ENCODE results near the gene TFRC. TPM values are rescaled to one million over a fixed set of nuclear protein-coding genes. Genes with fewer than 3 reads are reported as not detected.
"Not testable (repeated sequence)": the region's sequence is repeated elsewhere in the genome, so short reads cannot be mapped to it uniquely, and the experiment has no call there.

TFRC gene
- 113 and 119 TPM in 2 replicates for polyA plus RNA-seq (2014; cell fraction: cytosol; rRNA removed)
- polyA plus RNA-seq (2014; cell fraction: nucleus; rRNA removed), result 107 and 138 TPM in 2 replicates

DNA sequence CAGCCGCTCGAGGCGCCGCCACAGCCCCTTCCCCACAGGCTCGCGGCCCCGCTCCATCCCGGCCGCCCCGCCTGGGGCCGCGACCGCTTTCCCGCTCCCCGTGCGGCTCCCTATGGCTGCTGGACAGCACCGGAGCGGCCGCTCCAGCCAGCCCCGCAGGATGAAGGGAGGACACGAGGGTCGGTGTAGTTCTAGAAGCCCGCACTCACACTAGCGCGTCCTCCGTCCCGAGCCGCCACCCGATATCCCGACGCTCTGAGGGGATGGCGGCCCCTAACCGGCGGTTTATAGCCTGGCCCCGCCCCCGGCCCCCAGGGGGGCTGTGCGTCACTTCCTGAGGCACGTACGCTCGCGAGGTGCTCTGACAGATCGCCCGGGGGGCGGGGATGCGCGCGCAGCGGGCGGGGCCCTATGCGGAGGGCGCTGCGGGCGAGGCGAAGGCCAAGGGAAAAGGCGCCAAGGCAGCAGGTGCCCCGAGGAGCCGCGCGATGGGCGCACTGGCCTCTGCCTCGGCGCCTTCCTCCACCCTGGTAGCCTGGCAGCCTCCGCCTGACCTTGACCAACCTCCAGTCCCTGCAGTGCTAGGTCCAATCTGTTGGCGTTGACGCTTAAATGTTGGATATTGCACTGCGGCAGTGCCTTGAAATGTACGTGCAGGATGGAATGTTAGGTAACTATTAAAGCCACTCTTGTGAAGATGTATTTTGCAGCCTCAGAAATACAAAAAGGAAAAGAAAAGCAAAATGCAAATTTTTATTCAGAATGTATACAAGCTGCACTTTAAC, at the start of gene TFRC:
TFRC (minus strand) TSS at position 257 of the 785 bp plus-strand sequence. CDS start 4,991 bp downstream, outside the sequence.
- DNase-seq (ENCODE audit: low spot score), result peak; percentile 97

DNA sequence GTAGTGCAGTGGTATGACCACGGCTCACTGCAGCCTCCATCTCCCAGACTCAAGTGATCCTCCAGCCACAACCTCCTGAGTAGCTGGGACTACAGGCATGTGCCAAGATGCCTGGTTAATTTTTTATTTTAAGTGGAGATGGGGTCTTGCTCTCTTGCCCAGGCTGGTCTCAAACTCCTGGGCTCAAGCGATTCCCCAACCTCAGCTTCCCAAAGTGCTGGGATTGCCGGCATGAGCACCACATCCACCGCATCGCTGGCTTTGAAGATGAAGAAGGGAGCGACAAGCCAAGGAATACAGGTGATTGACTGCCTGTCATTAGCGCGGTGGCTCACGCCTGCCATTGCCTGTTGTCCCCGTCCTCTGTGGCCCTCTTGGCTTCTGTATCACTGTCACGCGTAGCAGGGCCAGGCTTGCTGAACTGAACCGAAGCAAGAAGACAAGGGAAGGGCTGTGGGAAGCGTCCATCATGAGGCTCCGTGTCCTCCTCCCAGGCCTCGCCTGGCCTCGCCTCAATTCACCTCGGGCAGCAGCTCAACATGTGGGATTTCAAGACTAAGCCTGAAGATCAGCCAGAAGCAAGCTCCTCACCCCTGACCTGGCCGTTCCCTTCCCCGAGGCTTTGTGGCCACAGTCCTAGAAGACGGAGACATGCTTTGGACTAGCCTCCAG, 46.4 kb upstream of the TFRC start:
- no peak for DNase-seq (ENCODE audit: low spot score)

DNA sequence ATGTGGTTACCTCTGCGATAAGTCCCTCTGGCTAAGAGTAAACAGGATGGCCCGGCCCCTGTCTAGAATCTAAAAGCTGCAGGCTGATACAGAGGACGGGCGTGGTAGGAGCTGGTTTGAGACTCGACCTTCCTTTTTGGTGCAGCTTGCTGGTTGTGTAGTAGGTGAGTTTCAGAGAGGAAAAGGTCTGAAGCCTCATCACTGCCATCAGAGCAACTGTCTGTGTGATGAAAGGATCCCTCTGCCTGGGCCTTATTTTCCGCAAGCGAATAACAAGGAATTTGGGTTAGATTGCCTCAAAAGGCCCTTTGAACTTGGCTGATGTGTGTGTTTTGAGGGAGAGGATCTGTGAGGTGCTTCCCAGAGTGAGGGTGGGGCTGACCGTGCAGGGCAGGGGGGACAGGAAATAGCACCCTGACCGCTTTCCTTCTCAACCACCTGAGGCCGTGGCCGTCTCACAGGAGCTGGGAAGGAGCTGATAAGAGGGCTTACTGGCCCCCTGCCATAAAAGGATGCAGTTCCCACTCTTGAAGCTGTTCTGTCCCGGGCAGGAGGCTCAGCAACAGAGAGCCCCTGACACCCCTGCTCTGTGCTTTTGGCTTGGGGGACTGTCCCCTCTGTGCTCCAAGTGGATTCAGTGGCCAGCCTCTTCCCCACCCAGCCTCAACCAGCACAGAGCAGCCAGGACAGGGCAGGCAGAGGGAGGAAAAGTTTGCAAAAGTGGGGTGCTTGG, 45.6 kb upstream of the TFRC start:
- DNase-seq (ENCODE audit: low spot score), result no peak

DNA sequence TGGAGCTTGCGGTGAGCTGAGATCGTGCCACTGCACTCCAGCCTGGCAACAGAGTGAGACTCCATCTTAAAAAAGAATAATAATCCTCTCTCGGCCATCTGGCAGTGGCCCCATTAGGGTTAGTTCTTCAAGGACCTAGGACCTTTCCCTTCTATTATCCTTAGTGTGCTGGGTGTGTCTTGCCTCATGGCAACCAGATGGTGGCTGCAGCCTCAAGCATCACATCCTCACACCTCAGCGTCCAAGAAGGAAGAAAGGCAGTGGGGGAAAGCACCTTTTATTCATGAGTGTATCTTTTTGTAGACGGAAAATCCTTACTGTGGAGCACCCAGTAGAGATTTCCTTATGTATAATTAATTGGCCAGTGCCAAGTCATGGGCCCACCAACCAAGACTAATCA, 42.7 kb upstream of the TFRC start:
- DNase-seq (ENCODE audit: low spot score), result no peak

DNA sequence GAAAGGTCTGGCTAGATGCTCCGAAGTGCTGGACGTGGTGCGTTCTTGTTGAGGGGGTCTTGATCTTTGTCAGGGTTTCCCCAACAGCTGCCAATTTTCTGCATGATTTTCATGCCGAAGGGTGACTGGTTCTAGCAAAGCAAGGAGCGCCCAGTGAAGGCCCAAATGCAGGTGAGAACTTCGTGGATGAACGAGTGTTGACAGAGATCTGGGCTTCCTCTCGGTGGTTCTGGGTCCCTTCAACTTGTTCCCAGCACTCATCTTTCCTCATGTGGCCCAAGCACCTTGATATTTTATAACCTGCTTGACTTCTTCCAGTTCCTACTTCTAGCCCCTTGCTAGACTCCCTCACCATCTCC, 40.8 kb upstream of the TFRC start:
- no peak for DNase-seq (ENCODE audit: low spot score)

DNA sequence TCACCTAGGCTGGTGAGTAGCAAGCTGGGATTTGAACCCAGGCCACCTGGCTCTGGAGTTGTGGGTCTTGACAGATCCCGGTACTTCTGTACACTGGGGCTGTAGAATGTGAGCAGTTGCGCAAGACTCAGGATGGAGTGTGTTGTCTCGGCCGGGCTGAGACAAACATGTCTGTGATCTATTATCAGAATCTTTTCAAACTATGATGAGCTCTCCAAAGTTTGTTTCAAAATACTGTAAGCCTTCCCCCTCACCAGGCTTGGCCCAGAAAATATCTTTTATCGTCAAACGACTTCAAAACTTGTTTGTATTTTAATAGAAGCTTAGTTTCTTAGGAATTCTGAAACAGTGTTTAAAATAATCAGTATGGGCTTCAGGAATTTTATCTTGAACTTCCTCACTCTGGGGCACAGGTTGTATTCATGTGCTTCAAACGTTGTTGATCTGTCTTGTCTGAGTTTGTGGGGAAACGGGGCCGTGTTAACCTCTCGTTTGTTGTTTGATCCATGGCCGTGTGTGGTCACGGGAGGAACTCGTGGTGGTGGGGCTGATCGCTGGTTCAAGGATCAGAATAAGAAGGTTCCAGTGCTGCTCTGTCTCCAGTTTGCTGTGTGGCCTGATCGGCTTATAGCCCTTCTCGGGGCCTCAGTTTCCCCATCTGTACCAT, 40.3 kb upstream of the TFRC start:
- no peak for DNase-seq (ENCODE audit: low spot score)

DNA sequence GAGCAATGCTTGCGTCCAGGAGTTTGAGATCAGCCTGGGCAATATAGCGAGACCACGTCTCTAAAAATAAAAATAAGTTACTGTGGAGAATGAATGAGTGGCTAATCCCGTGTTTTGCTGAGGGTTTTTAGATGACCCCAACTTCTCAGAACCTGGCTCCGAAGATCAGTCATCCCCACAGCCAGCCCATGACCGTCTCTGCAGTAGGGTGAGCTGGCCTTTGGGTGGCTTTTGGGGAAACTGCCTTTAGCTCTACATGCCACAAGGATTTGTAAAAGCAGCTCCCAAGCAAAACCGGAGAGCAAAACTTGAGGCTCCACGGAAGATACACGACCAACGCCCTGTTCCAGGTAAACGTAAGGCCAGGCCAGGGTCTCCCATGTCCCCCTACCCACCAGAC, 39.2 kb upstream of the TFRC start:
- no peak for DNase-seq (ENCODE audit: low spot score)

DNA sequence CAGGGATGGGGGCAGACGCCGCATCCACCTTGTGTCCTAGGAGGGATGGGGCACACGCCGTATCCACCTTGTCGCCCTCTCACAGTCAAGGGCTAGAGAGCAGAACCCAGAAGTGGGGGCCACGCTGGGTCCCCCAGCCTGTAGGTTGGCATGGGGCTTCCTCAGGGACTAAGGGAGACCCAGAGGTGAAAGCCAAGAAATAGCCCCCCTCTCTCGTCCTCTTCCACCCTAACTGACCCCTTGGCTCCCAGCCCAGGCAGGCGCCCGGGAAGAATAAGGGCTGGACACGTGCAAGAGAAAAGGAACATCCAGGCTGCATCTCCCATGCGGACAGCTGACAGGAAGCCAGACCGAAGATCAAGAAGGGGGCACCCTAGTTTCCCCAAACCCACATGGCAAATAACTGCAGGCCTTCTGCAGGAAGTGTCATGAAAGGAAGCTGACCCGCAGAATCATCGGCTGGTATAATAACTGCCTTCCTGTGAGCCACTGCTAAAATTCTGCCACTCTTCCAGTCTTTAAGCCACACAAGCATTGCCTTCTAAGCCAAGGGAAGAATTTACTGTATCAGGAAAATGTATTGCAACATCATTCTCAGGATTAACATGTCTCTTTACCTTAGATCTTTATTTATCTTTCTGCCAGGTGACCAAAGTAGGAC, 38.5 kb upstream of the TFRC start:
- DNase-seq (ENCODE audit: low spot score), result no peak

DNA sequence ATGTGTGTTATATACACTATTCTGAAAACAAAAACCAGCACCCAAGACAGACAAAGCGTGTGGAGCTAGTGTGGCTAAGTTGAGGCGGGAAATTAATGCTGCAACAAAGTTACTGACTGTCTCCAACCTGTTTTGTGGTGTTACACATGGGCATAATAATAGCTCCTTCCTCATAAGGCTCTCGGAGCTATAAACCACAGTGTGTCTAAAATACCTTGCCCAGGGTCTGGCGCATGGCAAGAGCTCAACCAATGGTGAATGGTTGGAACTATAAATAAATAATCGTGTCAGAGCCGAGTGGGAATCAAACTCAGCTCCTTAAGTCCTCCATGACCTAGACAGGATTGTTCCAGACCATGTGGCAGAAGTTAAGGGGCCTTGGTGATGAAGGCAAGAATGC, 35.9 kb upstream of the TFRC start:
- no peak for DNase-seq (ENCODE audit: low spot score)

DNA sequence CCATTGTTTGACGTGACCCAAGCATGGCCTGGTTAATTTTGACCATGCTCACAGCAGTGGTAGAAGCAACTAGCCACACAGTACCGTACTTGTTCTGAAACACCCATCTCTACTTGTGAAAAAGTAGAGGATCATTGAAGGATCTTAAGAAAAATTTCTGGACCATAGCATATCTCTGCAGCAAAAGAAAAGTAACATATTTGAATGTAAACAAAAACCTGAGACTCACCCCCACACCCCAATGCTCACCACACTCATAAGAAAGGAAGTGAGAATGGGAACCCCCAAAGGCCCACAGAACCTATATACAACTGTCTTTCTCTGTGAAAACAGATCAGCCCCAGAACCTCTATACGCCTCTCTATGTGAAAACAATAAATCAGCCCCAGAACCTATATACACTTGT, 33.8 kb upstream of the TFRC start:
- no peak for DNase-seq (ENCODE audit: low spot score)

DNA sequence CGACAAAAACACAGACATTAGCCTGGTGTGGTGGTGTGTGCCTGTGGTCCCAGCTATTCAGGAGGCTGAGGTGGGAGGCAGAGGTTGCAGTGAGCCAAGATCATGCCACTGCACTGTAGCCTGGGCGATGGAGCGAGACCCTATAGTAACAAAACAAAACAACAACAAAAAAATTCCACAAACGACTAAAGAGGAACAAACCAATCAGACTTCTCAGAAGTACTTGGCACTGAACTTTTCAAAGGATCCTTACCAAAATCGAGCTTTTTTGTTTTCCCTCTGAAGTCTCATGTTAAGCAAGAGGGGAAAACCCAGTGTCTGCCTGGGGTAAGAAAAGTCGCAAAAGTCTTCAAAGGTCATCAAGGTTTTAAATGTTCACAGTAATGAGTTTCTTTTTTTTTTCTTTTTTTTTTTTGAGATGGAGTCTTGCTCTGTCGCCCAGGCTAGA, 30.1 kb upstream of the TFRC start:
- no peak for DNase-seq (ENCODE audit: low spot score)

DNA sequence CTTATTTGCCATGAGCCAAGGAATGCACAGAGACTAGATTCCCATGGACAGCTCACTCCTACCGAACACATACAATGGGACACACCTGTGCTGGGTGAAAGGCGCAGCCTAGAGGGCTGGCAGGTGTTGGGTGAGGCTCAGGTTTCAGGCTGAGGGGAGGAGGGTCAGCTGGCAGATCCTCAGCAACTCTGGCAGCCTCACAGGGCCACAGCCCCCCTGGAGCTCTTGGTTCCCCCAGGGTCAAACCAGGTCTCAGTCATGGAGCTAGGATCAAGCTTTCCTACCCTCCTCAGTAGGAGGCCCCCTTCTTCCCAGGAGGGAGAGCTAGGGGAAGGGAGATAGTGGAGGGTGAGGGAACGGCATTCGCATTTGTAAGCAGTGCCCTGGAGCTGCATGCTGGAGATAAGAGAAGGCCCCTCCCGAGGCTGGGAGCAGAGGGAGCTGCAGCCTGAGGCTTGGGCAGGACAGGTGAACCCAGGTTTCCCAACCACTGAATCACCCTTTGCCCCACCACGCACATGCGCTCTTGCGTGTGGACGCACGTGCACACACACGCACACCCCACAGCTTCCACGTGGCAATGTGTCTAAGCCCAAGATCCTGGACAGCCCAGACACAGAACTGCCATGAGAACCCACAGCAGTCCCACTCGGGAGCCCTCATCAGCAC, 26.3 kb upstream of the TFRC start:
- no peak for DNase-seq (ENCODE audit: low spot score)

DNA sequence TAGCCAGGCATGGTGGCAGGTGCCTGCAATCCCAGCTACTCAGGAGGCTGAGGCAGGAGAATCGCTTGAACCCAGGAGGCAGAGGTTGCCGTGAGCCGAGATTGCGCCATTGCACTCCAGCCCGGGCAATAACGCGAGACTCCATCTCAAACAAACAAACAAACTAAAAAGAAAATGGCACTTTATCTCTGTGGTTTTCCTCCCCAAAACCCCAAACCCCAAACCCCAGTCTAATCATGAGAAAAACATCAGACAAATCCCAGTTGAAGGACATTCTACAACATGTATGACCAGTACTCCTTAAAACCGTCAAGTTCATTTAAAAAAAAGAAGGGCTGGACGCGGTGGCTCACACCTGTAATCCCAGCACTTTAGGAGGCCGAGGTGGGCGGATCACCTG, 22.8 kb upstream of the TFRC start:
- DNase-seq (ENCODE audit: low spot score), result not testable (repeated sequence)

DNA sequence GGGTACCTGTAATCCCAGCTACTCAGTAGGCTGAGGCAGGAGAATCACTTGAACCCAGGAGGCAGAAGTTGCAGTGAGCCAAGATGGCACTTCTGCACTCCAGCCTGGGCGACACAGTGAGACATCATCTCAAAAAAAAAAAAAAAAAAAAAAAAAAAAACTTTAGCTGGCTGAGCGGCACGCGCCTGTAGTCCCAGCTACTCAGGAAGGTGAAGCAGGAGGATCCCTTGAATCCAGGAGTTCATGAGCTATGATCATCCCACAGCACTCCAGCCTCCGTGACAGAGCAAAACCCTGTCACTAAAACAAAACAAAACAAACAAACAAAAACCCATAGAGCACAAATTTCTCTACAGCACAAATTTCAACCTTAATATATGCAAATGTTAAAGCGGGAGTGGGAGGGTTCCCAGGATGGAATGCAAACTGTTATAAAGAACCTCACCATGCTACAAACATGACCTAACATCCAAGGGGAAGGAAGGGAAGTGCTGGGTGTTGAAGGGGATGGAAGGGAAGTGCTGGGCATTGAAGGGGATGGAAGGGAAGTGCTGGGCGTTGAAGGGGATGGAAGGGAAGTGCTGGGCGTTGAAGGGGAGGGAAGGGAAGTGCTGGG, 16.6 kb upstream of the TFRC start:
- not testable (repeated sequence) for DNase-seq (ENCODE audit: low spot score)

DNA sequence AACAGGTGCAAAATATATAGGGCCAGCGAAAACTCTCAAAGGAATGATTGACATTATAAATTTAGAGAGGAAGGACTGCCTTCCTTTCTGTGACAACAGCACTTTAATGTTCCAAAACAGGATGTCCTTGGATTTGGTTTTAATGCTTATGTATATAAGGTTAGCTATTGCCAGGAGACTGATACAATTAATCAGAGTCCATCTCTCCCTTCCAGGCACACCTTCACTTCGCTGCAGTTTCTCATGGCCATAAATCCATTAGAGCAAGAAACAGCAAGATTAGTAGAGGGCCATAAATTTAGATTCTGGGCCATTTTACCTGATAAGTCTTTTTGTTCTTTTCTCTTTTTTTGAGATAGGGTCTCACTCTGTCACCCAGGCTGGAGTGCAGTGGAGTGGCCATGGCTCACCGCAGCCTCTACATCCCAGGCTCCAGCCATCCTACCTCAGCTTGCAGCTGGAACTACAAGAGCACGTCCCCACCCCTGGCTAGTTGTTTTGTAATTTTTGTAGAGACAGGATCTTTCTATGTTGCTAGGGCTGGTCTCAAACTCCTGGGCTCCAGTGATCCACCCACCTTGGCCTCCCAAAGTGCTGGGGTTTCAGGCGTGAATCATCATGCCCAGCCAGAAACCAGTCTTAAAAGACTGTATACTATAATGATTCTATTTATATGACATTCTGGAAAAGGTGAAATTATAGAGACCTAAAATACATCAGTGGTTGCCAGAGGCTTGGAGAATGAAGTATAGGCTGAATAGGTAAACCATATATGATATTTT, 15.7 kb upstream of the TFRC start:
- no peak for DNase-seq (ENCODE audit: low spot score)

DNA sequence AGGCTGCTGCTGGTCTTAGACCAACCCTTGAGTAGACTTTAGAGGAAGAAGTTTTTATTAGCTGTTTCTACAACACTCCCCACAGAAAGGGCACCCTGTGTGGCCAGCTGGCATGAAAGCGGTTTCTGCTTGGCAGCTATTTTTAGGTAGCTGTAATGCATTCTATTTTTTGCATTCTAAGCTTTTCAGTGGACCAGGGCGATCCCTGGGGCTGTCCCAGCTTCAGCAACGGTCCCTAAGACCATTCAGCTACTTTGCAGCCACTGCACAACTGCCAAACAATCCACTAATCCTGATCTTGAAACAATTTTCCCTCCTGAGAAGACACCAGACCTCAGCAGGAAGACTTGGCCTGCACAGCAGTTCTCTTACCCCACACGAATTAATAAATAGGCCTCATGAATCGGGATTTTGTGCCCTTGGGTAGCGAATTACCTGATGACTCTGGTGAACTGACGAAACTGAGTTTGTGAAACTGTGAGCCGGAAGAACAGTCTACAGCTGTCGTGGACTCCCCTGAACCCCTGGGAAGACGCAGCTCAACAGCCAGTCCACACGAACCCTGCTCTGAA, 14.6 kb upstream of the TFRC start:
- no peak for DNase-seq (ENCODE audit: low spot score)

DNA sequence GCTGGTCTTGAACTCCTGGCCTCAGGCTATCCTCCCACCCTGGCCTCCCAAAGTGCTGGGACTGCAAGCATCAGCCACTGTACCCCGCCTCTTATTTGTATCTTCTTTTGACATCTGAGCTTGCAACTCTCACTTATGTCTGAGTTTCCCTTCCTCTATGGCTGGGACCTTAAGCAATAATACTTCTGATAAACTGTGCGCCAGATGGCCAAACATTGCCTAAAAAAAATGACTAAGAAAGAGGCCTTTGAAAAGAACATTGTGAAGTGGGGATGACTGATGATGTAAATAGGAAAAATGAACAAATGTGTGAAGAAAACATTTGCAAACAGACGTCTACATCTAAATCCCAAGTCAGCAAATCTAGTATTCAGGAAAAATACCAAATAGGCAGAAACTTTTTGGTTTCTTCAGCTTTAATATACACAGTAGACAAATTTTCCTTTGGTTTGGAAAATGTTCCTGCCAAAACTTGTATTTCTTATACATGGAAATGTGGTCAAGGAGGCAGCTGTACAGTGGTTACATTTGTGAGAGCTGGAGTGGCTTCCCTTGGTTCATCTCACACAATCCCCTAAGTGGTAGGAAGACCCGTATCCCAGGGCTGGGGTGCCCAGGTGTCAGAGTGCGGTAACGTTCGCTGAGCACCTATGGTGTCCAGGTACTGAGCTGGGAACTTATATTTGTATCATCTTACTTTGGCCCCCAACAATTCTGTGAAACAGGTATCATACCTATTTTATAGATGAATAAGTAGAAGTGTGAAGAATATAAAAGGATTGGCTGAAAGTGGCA, 11.6 kb upstream of the TFRC start:
- no peak for DNase-seq (ENCODE audit: low spot score)

DNA sequence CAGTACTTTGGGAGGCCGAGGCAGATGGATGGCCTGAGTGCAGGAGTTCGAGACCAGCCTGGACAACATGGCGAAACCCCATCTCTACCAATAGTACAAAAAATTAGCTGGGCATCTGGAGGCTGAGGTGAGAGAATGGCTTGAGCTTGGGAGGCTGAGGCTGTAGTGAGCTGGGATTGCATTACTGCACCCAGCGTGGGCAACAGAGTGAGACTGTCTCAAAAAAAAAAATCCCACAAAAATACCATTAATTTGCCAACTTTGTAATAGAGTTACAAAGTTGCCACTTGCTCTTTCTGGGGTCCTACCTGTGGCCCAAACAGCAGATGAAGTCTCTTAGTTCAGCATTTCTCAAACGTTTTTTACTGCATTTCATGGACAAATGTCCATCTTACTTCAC, 6.0 kb upstream of the TFRC start:
- no peak for DNase-seq (ENCODE audit: low spot score)

Data from SK-N-DZ (cell line).